ENCODE data around the gene TMEM272. TPM values are rescaled to one million over a fixed set of nuclear protein-coding genes. Genes with fewer than 3 reads are reported as not detected.

The TMEM272 gene
- total RNA-seq, 2 experiments from 2014 or later, result 0.23 to 0.29 TPM

- Mint-ChIP-seq H3K27me3 (ENCODE audit: low read depth) (no peaks in the 10 kb centered on the region), H3K4me1 (ENCODE audit: low read depth) (peaks cover 64% of the 10 kb centered on the region), H3K27ac (no peak overlapping the region), H3K9me3 (ENCODE audit: insufficient read depth) (no peaks in the 10 kb centered on the region), H3K36me3 (ENCODE audit: low read depth) (no peaks in the 10 kb centered on the region), H3K4me3 (no peak overlapping the region)
- ATAC-seq (no peak), DNase-seq (no peak)
- POLR2A ChIA-PET, result no interaction called here
- CTCF ChIA-PET, result interaction anchor here (1.3 to 5.0 kb wide), 12 partner anchors 9 to 310 kb away, joined by 3 to 251 read pairs (median 14); partner anchors contain the start of gene NEK5
Observed at GRCh38 chr13:51816604-51817249, 28.2 kb downstream of the TMEM272 start.

DNA sequence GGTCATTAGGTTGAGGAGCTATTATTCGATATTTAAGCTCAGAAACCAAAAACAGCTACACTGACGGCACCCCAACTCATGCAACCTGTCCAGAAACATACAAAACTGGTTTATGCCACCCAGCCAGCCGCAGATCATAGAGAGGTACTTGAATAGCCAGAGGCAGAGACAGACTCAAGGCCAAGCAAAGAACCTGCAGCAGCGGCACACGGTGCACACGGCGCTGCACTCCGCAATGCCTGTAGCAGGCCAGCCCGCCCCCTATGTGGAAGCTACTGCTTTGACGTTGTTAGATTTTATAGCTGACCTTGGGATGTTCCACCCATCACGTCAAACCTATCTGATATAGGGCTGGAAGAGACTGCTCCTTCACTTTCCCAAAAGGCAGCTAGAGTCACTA lies 29.1 kb downstream of the TMEM272 start:
- Mint-ChIP-seq H3K4me3 (no peak overlapping the region), H3K27ac (no peak overlapping the region), H3K27me3 (ENCODE audit: low read depth) (no peaks in the 10 kb centered on the region), H3K4me1 (ENCODE audit: low read depth) (peaks cover 60% of the 10 kb centered on the region), H3K9me3 (ENCODE audit: insufficient read depth) (no peaks in the 10 kb centered on the region), H3K36me3 (ENCODE audit: low read depth) (no peaks in the 10 kb centered on the region)
- POLR2A ChIA-PET, result interaction anchor here (0.8 to 2.0 kb wide), 4 partner anchors 10 to 365 kb away, joined by 3 to 16 read pairs (median 5); no protein-coding TSS in a partner anchor
- DNase-seq (no peak), ATAC-seq (no peak)
- CTCF ChIA-PET, result interaction anchor here (0.6 to 5.0 kb wide), 48 partner anchors 10 to 931 kb away, joined by 3 to 251 read pairs (median 4); partner anchors contain the start of genes INTS6, NEK5 and TMEM272

GRCh38 chr13:51814825-51815650 lies 29.9 kb downstream of the TMEM272 start:
- ChIA-PET CTCF (interaction anchor here (0.6 to 5.0 kb wide), 56 partner anchors 9 to 931 kb away, joined by 3 to 251 read pairs (median 4); partner anchors contain the start of genes CCDC70, INTS6, NEK5 and TMEM272), POLR2A (interaction anchor here (0.8 to 2.0 kb wide), 4 partner anchors 10 to 364 kb away, joined by 3 to 16 read pairs (median 5); no protein-coding TSS in a partner anchor)
- peaks cover 52% of the 10 kb centered on the region for H3K4me1 Mint-ChIP-seq (ENCODE audit: low read depth)
- H3K27me3 Mint-ChIP-seq (ENCODE audit: low read depth), result no peaks in the 10 kb centered on the region
- no peaks in the 10 kb centered on the region for H3K36me3 Mint-ChIP-seq (ENCODE audit: low read depth)
- no peaks in the 10 kb centered on the region for H3K9me3 Mint-ChIP-seq (ENCODE audit: insufficient read depth)
- peak; percentile 92 for ATAC-seq
- peak overlapping the region; percentile 57 for H3K4me3 Mint-ChIP-seq
- peak; percentile 88 for DNase-seq
- peak overlapping the region; percentile 79 for H3K27ac Mint-ChIP-seq

- peak overlapping the region; percentile 79 for H3K27ac Mint-ChIP-seq
- ChIA-PET CTCF (interaction anchor here (0.6 to 5.0 kb wide), 23 partner anchors 8 to 387 kb away, joined by 3 to 251 read pairs (median 5); partner anchors contain the start of genes CCDC70, NEK5 and TMEM272), POLR2A (interaction anchor here (1.0 to 2.0 kb wide), 3 partner anchors 9 to 19 kb away, joined by 4 to 16 read pairs (median 4); no protein-coding TSS in a partner anchor)
- no peaks in the 10 kb centered on the region for H3K36me3 Mint-ChIP-seq (ENCODE audit: low read depth)
- no peaks in the 10 kb centered on the region for H3K27me3 Mint-ChIP-seq (ENCODE audit: low read depth)
- ATAC-seq (no peak), DNase-seq (no peak)
- peaks cover 43% of the 10 kb centered on the region for H3K4me1 Mint-ChIP-seq (ENCODE audit: low read depth)
- no peak overlapping the region for H3K4me3 Mint-ChIP-seq
- no peaks in the 10 kb centered on the region for H3K9me3 Mint-ChIP-seq (ENCODE audit: insufficient read depth)
Observed at GRCh38 chr13:51814071-51814470, 30.9 kb downstream of the TMEM272 start.

DNA sequence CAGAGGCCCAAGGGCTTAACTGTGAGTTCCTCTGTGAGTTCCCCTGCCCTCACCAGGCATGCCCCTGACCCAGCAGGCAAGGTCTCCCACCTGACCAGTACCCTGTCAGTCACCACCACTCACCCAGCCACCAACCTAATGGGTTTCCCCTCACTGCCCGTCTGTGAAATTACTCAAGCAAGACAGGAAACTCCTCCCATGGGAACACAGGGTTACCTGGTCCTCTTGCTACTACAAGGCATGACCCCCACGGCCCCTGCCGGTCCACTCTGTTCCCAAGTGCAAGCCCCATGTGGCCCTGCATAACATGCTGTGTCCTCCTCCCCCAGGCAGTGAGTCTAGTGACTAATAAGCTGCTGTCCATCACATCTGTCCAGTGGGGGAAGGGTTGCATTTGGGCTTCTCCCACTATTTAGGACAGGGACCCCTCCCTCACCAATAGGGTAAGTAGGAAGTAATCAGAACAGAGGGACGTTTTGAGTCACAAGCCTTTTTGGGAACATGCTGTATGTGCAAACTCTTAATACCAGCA lies 33.0 kb downstream of the TMEM272 start:
- no peak for DNase-seq
- Mint-ChIP-seq H3K4me3 (no peak overlapping the region), H3K9me3 (ENCODE audit: insufficient read depth) (no peaks in the 10 kb centered on the region), H3K27me3 (ENCODE audit: low read depth) (no peaks in the 10 kb centered on the region), H3K27ac (peak overlapping the region; percentile 3), H3K36me3 (ENCODE audit: low read depth) (no peaks in the 10 kb centered on the region), H3K4me1 (ENCODE audit: low read depth) (peaks cover 30% of the 10 kb centered on the region)
- CTCF ChIA-PET, result interaction anchor here (0.6 to 5.0 kb wide), 5 partner anchors 14 to 525 kb away, joined by 3 to 251 read pairs (median 5); no protein-coding TSS in a partner anchor
- POLR2A ChIA-PET, result interaction anchor here (0.7 kb wide), 1 partner anchor 9 kb away, joined by 3 read pairs; no protein-coding TSS in a partner anchor
- no peak for ATAC-seq

DNA sequence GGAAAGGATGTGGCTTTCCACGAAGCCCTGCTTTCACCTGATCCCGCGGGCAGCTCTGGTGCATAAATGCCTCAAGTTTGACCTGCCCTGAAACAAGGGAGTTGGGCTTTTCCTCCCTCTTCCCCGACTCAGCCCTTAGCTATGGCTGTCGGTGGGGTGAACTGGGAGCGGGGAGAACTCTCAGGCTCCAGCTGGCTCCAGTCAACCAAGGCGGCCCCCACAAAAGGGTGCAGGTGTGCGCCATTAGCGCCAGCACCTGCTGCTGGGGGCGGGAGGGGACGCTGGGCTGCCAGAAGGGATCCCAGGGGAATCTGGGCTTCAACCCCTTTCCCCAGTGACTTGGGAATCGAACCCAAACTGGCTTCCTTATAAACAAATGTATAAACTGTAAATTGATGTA lies 33.9 kb downstream of the TMEM272 start:
- Mint-ChIP-seq H3K9me3 (ENCODE audit: insufficient read depth) (no peaks in the 10 kb centered on the region), H3K27ac (no peak overlapping the region), H3K4me1 (ENCODE audit: low read depth) (peaks cover 30% of the 10 kb centered on the region), H3K4me3 (no peak overlapping the region), H3K36me3 (ENCODE audit: low read depth) (no peaks in the 10 kb centered on the region), H3K27me3 (ENCODE audit: low read depth) (no peaks in the 10 kb centered on the region)
- POLR2A ChIA-PET, result interaction anchor here (0.6 to 0.9 kb wide), 3 partner anchors 11 to 383 kb away, joined by 3 to 7 read pairs (median 4); no protein-coding TSS in a partner anchor
- DNase-seq (no peak), ATAC-seq (no peak)
- CTCF ChIA-PET, result interaction anchor here (1.1 to 2.0 kb wide), 4 partner anchors 10 to 316 kb away, joined by 3 to 7 read pairs (median 4); no protein-coding TSS in a partner anchor

- DNase-seq (no peak), ATAC-seq (no peak)
- Mint-ChIP-seq H3K27me3 (ENCODE audit: low read depth) (no peaks in the 10 kb centered on the region), H3K4me1 (ENCODE audit: low read depth) (peaks cover 27% of the 10 kb centered on the region), H3K27ac (no peak overlapping the region), H3K9me3 (ENCODE audit: insufficient read depth) (no peaks in the 10 kb centered on the region), H3K4me3 (no peak overlapping the region), H3K36me3 (ENCODE audit: low read depth) (no peaks in the 10 kb centered on the region)
- ChIA-PET CTCF (interaction anchor here (1.6 kb wide), 1 partner anchor 24 kb away, joined by 8 read pairs; no protein-coding TSS in a partner anchor), POLR2A (no interaction called here)
Observed at GRCh38 chr13:51808811-51809210, 36.2 kb downstream of the TMEM272 start.

GRCh38 chr13:51807041-51807440 lies 37.9 kb downstream of the TMEM272 start:
- Mint-ChIP-seq H3K4me1 (ENCODE audit: low read depth) (peaks cover 38% of the 10 kb centered on the region), H3K27me3 (ENCODE audit: low read depth) (no peaks in the 10 kb centered on the region), H3K27ac (no peak overlapping the region), H3K36me3 (ENCODE audit: low read depth) (no peaks in the 10 kb centered on the region), H3K4me3 (no peak overlapping the region), H3K9me3 (ENCODE audit: insufficient read depth) (no peaks in the 10 kb centered on the region)
- CTCF ChIA-PET, result interaction anchor here (1.1 to 3.0 kb wide), 4 partner anchors 8 to 26 kb away, joined by 3 to 39 read pairs (median 11); no protein-coding TSS in a partner anchor
- DNase-seq (no peak), ATAC-seq (no peak)
- POLR2A ChIA-PET, result no interaction called here

DNA sequence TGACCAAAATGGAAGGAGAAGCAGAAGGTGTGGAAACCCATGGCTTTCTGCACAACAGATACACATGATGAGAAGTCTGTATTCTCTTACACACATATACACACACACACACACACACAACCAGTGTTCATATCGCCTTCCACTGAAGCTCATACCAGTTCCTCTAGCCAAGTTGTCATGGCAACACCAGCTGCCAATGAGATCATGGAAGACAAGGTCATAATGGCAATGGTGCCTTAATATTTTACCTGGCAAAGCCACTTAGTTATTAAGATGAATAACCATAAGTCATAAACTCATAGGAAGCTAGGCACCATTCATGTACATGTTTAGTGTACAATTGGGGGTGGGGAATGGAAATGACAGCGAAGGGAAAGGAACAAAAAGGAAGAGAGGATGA lies 38.4 kb downstream of the TMEM272 start:
- H3K27me3 Mint-ChIP-seq (ENCODE audit: low read depth), result no peaks in the 10 kb centered on the region

GRCh38 chr13:51805925-51806324 lies 39.1 kb downstream of the TMEM272 start:
- no peak for DNase-seq
- ATAC-seq, result no peak
- Mint-ChIP-seq H3K27ac (no peak overlapping the region), H3K36me3 (ENCODE audit: low read depth) (no peaks in the 10 kb centered on the region), H3K4me1 (ENCODE audit: low read depth) (peaks cover 37% of the 10 kb centered on the region), H3K27me3 (ENCODE audit: low read depth) (no peaks in the 10 kb centered on the region), H3K9me3 (ENCODE audit: insufficient read depth) (no peaks in the 10 kb centered on the region), H3K4me3 (no peak overlapping the region)
- POLR2A ChIA-PET, result interaction anchor here (1.1 to 1.2 kb wide), 3 partner anchors 7 to 19 kb away, joined by 3 to 4 read pairs (median 3); no protein-coding TSS in a partner anchor
- CTCF ChIA-PET, result interaction anchor here (1.0 to 3.0 kb wide), 6 partner anchors 8 to 352 kb away, joined by 3 to 39 read pairs (median 4); partner anchors contain the start of gene INTS6

More for the DNA sequence above, 38.4 kb downstream of the TMEM272 start:
- Mint-ChIP-seq H3K4me3 (no peak overlapping the region), H3K4me1 (ENCODE audit: low read depth) (peaks cover 37% of the 10 kb centered on the region), H3K9me3 (ENCODE audit: insufficient read depth) (no peaks in the 10 kb centered on the region), H3K27ac (no peak overlapping the region), H3K36me3 (ENCODE audit: low read depth) (no peaks in the 10 kb centered on the region)
- ATAC-seq, result no peak
- DNase-seq, result no peak
- CTCF ChIA-PET, result interaction anchor here (1.1 to 3.0 kb wide), 3 partner anchors 9 to 26 kb away, joined by 3 to 39 read pairs (median 14); no protein-coding TSS in a partner anchor
- POLR2A ChIA-PET, result no interaction called here

DNA sequence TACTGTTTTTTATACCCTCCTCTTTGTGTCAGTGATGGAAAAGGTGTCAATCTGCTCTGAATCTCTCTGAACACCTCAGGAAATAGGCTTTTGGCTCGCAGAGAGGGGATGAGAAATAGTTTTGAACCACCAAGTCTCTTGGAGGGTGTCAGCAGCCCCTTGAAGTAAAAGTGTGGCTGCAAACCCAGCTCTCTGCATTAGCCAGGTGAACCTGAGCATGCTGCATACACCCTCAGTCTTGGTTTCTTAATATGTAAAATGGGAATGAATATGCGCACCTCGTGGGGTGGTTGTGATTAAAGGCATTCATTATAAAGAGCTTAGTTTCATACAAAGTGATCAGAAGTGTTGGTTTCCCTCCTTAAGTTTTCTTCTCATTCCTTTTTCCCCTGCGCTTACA lies 39.7 kb downstream of the TMEM272 start:
- POLR2A ChIA-PET, result interaction anchor here (0.9 to 1.2 kb wide), 5 partner anchors 8 to 27 kb away, joined by 3 to 4 read pairs (median 3); no protein-coding TSS in a partner anchor
- ATAC-seq, result no peak
- CTCF ChIA-PET, result interaction anchor here (1.0 to 3.0 kb wide), 6 partner anchors 7 to 370 kb away, joined by 3 to 39 read pairs (median 4); partner anchors contain the start of gene INTS6
- Mint-ChIP-seq H3K27me3 (ENCODE audit: low read depth) (no peaks in the 10 kb centered on the region), H3K4me1 (ENCODE audit: low read depth) (peaks cover 37% of the 10 kb centered on the region), H3K9me3 (ENCODE audit: insufficient read depth) (no peaks in the 10 kb centered on the region), H3K27ac (peak overlapping the region; percentile 85), H3K4me3 (peak overlapping the region; percentile 76), H3K36me3 (ENCODE audit: low read depth) (no peaks in the 10 kb centered on the region)
- no peak for DNase-seq
